Right lobe of liver (tissue), 4 donors: ENCODE results near the gene MYO9A.

Experiments used
- CTCF ChIP-seq, 4 donors: fragments of 200-600 bp in 3 of 4; fragments of 450-650 bp in 1 of 4; IDR thresholded peaks; one replicate each; pipeline versions ENCODE4 v1.5.1 to v1.8.0; 2016 to 2022; ENCODE audit warnings: antibody characterized with exemption in 4 of 4, mild to moderate bottlenecking in 2 of 4
- POLR2A ChIP-seq: fragments of 450-650 bp; IDR thresholded peaks from one replicate; pipeline ENCODE4 v1.6.1; 2017; ENCODE audit warnings: antibody characterized with exemption, mild to moderate bottlenecking
- donor health status: DM: no; HTN: no; CAD: no.
- donor health status: DM: no; HTN: no; CAD: no.
- donor health status: DM: no; HTN: yes; CAD: no.

- TF ChIP-seq POLR2A (no peak), CTCF (IDR thresholded peaks at IDR 0.05) (no peak)
Observed at GRCh38 chr15:71888797-71889196, 229.2 kb downstream of the MYO9A start.
